Kidney (tissue), 14 donors: ENCODE measurements around the gene TSC2. TPM values are rescaled to one million over a fixed set of nuclear protein-coding genes. Genes with fewer than 3 reads are reported as not detected.

Experiments
- DNase-seq, 5 donors: peaks; one replicate each; pipeline ENCODE4 v3.0.0-alpha.2; 2013 to 2020
- FAIRE-seq: peaks from 2 replicates; lab custom pipeline; 2012; peaks lifted over from hg19 to GRCh38; lab: Jason Lieb, UNC
- H3K27ac ChIP-seq, 2 donors: one replicate each; pipeline ENCODE4 v1.7.0; 2013; ENCODE audit warnings: low read depth in 2 of 2, low read length in 2 of 2, inconsistent platforms in 1 of 2
- H3K27me3 ChIP-seq: one replicate; pipeline ENCODE4 v1.7.1; 2013; ENCODE audit warnings: low read length, inconsistent platforms; ENCODE audit not compliant: control insufficient read depth, insufficient read depth
- H3K36me3 ChIP-seq, 3 donors: one replicate each; pipeline versions ENCODE4 v1.7.0 to v1.7.1; 2013; ENCODE audit warnings: low read length in 3 of 3, control low read depth in 1 of 3, inconsistent platforms in 1 of 3; ENCODE audit not compliant: insufficient read depth in 3 of 3, control insufficient read depth in 2 of 3
- H3K4me1 ChIP-seq, 3 donors: one replicate each; pipeline versions ENCODE4 v1.7.0 to v1.7.1; 2013; ENCODE audit warnings: low read length in 3 of 3, inconsistent platforms in 1 of 3, low read depth in 1 of 3; ENCODE audit not compliant: control insufficient read depth in 2 of 3, insufficient read depth in 2 of 3
- H3K4me3 ChIP-seq, 3 donors: one replicate each; pipeline versions ENCODE4 v1.7.0 to v1.8.1; 2013; ENCODE audit warnings: low read length in 3 of 3, control low read depth in 1 of 3, inconsistent platforms in 1 of 3
- H3K9ac ChIP-seq, 3 donors: one replicate each; pipeline versions ENCODE4 v1.7.0 to v1.7.1; 2013; ENCODE audit warnings: low read length in 3 of 3, control low read depth in 1 of 3, inconsistent platforms in 1 of 3
- H3K9me3 ChIP-seq, 3 donors: one replicate each; pipeline versions ENCODE4 v1.7.0 to v1.7.1; 2013; ENCODE audit warnings: low read length in 3 of 3, control low read depth in 1 of 3, inconsistent platforms in 1 of 3; ENCODE audit not compliant: control insufficient read depth in 2 of 3, insufficient read depth in 1 of 3
- CTCF ChIP-seq: IDR thresholded peaks from 3 replicates; pipeline ENCODE4 v1.5.1; 2012; ENCODE audit warnings: mild to moderate bottlenecking, moderate library complexity, borderline replicate concordance; ENCODE audit not compliant: insufficient read depth; ENCODE audit errors: extremely low read depth
- intact Hi-C: fragments of 100-400 bp; cut with DNase I; formaldehyde crosslinking; loops from one replicate; pipeline ENCODE4 v1.11.1; 2022
- polyA plus RNA-seq: library from polyadenylated mRNA; stranded (reverse); fragments of 350-450 nt; fragmentation: Illumina TruSeq; extraction: RNeasy Lipid Tissue Mini Kit (QIAGEN cat#74804); gene quantifications from one replicate; pipeline ENCODE4 v1.2.3, GENCODE V29; 2014; ENCODE audit warnings: low read depth, low replicate concordance; ENCODE audit not compliant: insufficient read depth
- total RNA-seq: library from RNA; stranded (reverse); fragmentation: NEBNext Ultra II Directional; extraction: Animal tissue kit (Norgen Biotek cat#: 25700); gene quantifications from one replicate; pipeline ENCODE4 v1.2.1, GENCODE V29; 2021
- donor health status: control.
- donor health status: control.
- donor health status: control.
- donor health status: control.
- donor health status: control.
- donor health status: DM: yes; HTN: yes; CAD: no.
- donor health status: Normal renal cell carcinoma (clear cell type).

TSC2 gene
- total and polyA plus RNA-seq, 2 donors from 2014 or later: 40.0 to 151 TPM

GRCh38 chr16:2085669-2086068, 37.9 kb downstream of the TSC2 start:
- H3K9ac ChIP-seq: no peak overlapping the region
- intact Hi-C loops: no loop called here
- FAIRE-seq: no peak
- H3K9me3 ChIP-seq: no peaks in the 10 kb centered on the region
- H3K27me3 ChIP-seq: no peaks in the 10 kb centered on the region
- H3K4me1 ChIP-seq: peaks cover 0 to 35% (median 0%) of the 10 kb centered on the region in 3 donors
- peak in 1 of 5 donors; percentile 44 for DNase-seq
- H3K36me3 ChIP-seq: peaks cover 0 to 7% (median 4%) of the 10 kb centered on the region in 3 donors
- no peak for TF ChIP-seq CTCF
- H3K4me3 ChIP-seq: no peak overlapping the region
- no peak overlapping the region for H3K27ac ChIP-seq

- H3K27ac ChIP-seq: no peak overlapping the region
- no peak for TF ChIP-seq CTCF
- no peak overlapping the region for H3K4me3 ChIP-seq
- H3K27me3 ChIP-seq: no peaks in the 10 kb centered on the region
- intact Hi-C loops: no loop called here
- no peak overlapping the region for H3K9ac ChIP-seq
- FAIRE-seq: no peak
- no peak for DNase-seq
- no peaks in the 10 kb centered on the region for H3K9me3 ChIP-seq
- peaks cover 0 to 35% (median 0%) of the 10 kb centered on the region in 3 donors for H3K4me1 ChIP-seq
- peaks cover 0 to 7% (median 4%) of the 10 kb centered on the region in 3 donors for H3K36me3 ChIP-seq
Observed at GRCh38 chr16:2086106-2086742, 38.4 kb downstream of the TSC2 start.

- TF ChIP-seq CTCF: no peak
- Histone ChIP-seq H3K36me3 (peaks cover 0 to 7% (median 4%) of the 10 kb centered on the region in 3 donors), H3K4me3 (no peak overlapping the region), H3K4me1 (peaks cover 0 to 33% (median 3%) of the 10 kb centered on the region in 3 donors), H3K27me3 (no peaks in the 10 kb centered on the region), H3K9me3 (no peaks in the 10 kb centered on the region), H3K9ac (no peak overlapping the region), H3K27ac (no peak overlapping the region)
- intact Hi-C loops: no loop called here
- DNase-seq (peak in 1 of 5 donors; percentile 46), FAIRE-seq (no peak)
Observed at GRCh38 chr16:2086812-2087747, 39.3 kb downstream of the TSC2 start.
